DND-41 (cell line): ENCODE measurements around the gene ADGRF1.

Experiments used
- CTCF ChIP-seq: IDR thresholded peaks from 2 replicates; pipeline ENCODE4 v1.5.1; 2012; ENCODE audit warnings: borderline replicate concordance, low read length, moderate library complexity, mild to moderate bottlenecking; ENCODE audit not compliant: poor library complexity, severe bottlenecking; ENCODE audit errors: extremely low read depth
- EZH2 ChIP-seq: IDR thresholded peaks from 3 replicates; pipeline ENCODE4 v1.6.1; 2012; ENCODE audit warnings: borderline replicate concordance, low read depth, mild to moderate bottlenecking, moderate library complexity, low read length, inconsistent platforms; ENCODE audit not compliant: severe bottlenecking

DNA sequence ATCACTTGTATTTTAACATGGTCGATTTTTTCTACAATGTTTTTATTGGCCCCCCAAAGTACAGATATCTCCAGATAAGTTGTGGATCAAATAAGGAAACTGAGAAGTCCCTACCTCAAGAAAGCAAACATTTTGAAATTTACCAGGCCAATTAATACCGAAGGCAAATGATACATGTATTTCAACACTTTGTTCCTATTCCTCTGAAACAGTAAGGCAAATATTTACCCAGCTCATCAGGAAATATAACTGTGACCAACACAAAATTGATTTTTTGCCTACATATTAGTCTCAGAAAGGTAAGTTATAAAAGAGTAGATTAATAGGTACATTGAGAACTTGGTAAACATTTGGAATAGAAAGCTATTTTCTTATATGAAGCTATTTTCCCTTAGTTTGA, 69.1 kb downstream of the ADGRF1 start:
- TF ChIP-seq EZH2 (no peak), CTCF (no peak)
